Stimulated activated memory B cell treated with anti-CD40 and anti-IgM and Interleukin-4, amounts not matched to agents 10 μg/mL and 1 μg/mL and 100 μg/mL, for 72 hours (primary cell): ENCODE data around the gene DEFB121.
"Not testable (repeated sequence)": the region's sequence is repeated elsewhere in the genome, so short reads cannot be mapped to it uniquely, and the experiment has no call there.

Source experiments
- ATAC-seq: fragments of 150-1000 bp; cut with Tn5 transposase; 2 replicates; pipeline ENCODE4 v1.10.0; 2021
- H3K27ac Mint-ChIP-seq: one replicate; pipeline ENCODE4 v1.8.0; 2022; ENCODE audit warnings: mild to moderate bottlenecking, mixed read lengths
- H3K27me3 Mint-ChIP-seq: one replicate; pipeline ENCODE4 v1.8.0; 2022; ENCODE audit warnings: mixed read lengths
- H3K36me3 Mint-ChIP-seq: one replicate; pipeline ENCODE4 v1.8.0; 2022; ENCODE audit warnings: mixed read lengths
- H3K4me1 Mint-ChIP-seq: one replicate; pipeline ENCODE4 v1.8.0; 2022; ENCODE audit warnings: mixed read lengths
- H3K4me3 Mint-ChIP-seq: one replicate; pipeline ENCODE4 v1.8.0; 2022; ENCODE audit warnings: mild to moderate bottlenecking, moderate library complexity, mixed read lengths
- H3K9me3 Mint-ChIP-seq: one replicate; pipeline ENCODE4 v1.8.0; 2022; ENCODE audit warnings: mixed read lengths

Gene DEFB121, protein sequence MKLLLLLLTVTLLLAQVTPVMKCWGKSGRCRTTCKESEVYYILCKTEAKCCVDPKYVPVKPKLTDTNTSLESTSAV

DNA sequence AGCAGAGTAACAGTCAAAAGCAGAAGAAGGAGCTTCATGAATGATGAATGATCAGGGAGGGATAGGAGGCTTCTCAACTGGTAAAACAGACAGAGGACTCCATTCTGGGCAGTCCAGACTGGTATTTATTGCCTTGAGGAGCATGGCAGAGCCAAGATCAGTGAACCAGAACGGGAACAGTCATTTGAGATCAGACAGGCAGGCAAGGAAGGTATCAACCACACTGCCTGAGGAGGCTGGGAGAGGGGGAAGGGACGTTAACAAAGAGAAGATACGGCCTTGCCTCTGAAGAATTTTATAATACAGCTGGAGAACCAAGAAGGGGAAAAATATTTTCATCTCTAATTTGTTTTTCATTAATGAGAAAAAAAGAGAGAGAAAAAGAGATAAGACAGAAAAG is at the start of gene DEFB121:
Gene DEFB121 (minus strand): TSS at position 101 of the 400 bp plus-strand sequence. CDS start 63 bp downstream, at position 38.
- ATAC-seq = no peak
- no peaks in the 10 kb centered on the region for H3K36me3 Mint-ChIP-seq
- H3K9me3 Mint-ChIP-seq = peaks cover 2% of the 10 kb centered on the region
- no peaks in the 10 kb centered on the region for H3K27me3 Mint-ChIP-seq
- no peak within 1 kb of the TSS for H3K27ac Mint-ChIP-seq
- no peak within 1 kb of the TSS for H3K4me3 Mint-ChIP-seq
- no peaks in the 10 kb centered on the region for H3K4me1 Mint-ChIP-seq

DNA sequence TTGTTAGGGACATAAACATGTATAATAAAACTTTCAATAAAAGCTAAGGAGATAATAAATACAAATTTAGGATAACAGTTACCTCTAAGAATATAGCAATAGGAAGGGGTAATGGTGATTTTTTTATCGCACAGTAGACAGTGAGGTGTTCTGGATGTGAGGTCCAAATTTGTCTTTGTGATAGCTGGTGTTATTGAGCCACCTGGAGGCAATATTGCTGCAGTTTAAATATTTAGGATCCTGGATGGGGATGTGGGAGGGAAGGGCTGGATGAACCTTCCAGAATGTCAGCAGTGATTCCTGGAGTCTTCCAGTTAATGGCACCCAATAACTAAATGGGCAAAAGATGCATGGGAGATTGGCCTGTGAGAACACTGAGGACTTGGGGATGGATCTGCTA is 48.3 kb upstream of the DEFB121 start:
- no peaks in the 10 kb centered on the region for H3K4me1 Mint-ChIP-seq
- H3K9me3 Mint-ChIP-seq = no peaks in the 10 kb centered on the region
- H3K27me3 Mint-ChIP-seq = peaks cover 36% of the 10 kb centered on the region
- no peak overlapping the region for H3K4me3 Mint-ChIP-seq
- ATAC-seq = no peak
- no peaks in the 10 kb centered on the region for H3K36me3 Mint-ChIP-seq
- no peak overlapping the region for H3K27ac Mint-ChIP-seq

DNA sequence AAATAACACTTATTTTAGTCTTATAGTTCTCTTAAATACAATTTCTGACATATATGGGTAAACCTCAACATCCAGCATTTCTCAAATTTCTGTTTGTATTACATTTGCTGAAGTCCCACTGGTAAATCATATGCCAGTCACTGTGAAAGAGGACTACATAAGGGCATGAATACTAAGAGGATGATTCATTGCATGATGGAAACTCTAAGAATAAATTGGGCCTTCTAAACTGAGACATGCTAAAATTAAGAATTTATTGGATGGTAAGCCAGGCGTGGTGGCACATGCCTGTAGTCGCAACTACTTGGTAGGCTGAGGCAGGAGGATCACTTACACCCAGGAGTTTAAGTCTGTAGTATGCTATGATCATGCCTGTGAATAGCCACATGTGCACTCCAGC is 46.6 kb upstream of the DEFB121 start:
- Mint-ChIP-seq H3K4me3 (no peak overlapping the region), H3K4me1 (no peaks in the 10 kb centered on the region), H3K9me3 (peaks cover 4% of the 10 kb centered on the region), H3K36me3 (no peaks in the 10 kb centered on the region), H3K27me3 (peaks cover 54% of the 10 kb centered on the region), H3K27ac (no peak overlapping the region)
- no peak for ATAC-seq

DNA sequence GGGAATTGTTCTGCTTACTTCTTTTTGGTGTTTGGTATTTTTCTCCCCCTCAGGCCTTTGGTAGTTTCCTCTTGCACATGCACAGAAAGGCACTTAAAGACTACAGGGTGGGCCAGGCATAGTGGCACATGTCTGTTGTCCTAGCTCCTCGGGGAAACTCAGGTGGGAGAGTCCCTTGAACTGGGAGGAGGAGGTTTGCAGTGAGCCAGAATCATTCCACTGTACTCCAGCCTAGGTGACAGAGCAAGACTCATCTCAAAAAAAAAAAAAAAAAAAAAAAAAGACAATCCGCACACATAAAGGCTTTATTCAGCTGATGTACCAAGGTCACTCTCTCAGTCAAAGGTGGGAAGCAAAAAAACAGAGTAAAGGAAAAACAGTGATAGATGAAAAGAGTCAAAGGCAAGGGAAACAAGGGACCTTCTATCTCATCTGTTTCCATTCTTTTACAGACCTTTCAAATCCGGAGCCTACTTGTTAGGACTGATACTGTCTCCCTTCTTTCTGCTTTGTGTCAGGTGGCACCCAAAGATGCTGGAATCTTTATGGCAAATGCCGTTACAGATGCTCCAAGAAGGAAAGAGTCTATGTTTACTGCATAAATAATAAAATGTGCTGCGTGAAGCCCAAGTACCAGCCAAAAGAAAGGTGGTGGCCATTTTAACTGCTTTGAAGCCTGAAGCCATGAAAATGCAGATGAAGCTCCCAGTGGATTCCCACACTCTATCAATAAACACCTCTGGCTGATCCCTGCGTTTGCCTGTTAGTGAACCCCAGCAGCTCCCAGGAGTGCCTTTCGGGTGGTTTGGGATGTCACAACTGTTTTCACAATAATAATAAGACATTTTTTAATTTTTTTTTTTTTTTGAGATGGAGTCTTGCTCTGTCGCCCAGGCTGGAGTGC is 43.7 kb upstream of the DEFB121 start:
- H3K9me3 Mint-ChIP-seq = peaks cover 4% of the 10 kb centered on the region
- H3K27ac Mint-ChIP-seq = no peak overlapping the region
- ATAC-seq = no peak
- H3K4me3 Mint-ChIP-seq = no peak overlapping the region
- no peaks in the 10 kb centered on the region for H3K36me3 Mint-ChIP-seq
- peaks cover 48% of the 10 kb centered on the region for H3K27me3 Mint-ChIP-seq
- H3K4me1 Mint-ChIP-seq = no peaks in the 10 kb centered on the region

DNA sequence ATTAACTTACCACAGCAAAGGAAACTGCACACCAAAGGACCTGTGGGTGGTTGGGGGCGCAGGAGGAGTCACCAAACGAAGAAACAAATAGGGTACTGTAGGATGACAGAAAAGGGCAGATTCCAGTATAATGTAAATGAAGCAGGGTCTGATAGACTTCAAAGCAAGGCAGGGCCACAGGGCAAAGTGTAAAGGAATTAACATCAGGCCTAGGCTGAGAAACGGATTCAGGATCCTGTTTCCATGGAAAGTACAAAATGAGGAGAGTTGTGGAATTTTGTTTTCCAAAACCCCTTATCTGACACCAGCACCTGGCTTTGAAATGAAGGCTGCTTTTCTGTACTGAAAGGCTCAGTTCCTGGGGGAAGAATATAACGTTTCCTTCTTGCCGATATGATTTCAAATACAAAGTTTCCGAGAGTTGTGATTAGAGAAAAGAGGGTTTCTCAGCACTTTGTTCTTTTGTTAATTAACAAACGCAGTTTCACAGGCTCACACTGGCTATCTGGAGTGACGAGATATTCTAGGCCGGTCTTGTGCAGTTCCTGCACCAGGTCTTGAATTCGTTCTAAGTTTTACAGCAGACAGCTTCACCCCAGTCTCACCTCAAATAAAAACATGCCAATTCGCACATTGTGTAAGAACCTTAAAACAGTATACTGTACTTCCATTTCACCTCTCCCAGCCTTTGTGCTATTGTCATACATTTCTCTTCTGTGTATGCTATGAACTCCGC is 40.2 kb upstream of the DEFB121 start:
- ATAC-seq = no peak
- no peaks in the 10 kb centered on the region for H3K4me1 Mint-ChIP-seq
- no peak overlapping the region for H3K4me3 Mint-ChIP-seq
- H3K27ac Mint-ChIP-seq = no peak overlapping the region
- H3K9me3 Mint-ChIP-seq = peaks cover 4% of the 10 kb centered on the region
- H3K36me3 Mint-ChIP-seq = no peaks in the 10 kb centered on the region
- peaks cover 39% of the 10 kb centered on the region for H3K27me3 Mint-ChIP-seq

DNA sequence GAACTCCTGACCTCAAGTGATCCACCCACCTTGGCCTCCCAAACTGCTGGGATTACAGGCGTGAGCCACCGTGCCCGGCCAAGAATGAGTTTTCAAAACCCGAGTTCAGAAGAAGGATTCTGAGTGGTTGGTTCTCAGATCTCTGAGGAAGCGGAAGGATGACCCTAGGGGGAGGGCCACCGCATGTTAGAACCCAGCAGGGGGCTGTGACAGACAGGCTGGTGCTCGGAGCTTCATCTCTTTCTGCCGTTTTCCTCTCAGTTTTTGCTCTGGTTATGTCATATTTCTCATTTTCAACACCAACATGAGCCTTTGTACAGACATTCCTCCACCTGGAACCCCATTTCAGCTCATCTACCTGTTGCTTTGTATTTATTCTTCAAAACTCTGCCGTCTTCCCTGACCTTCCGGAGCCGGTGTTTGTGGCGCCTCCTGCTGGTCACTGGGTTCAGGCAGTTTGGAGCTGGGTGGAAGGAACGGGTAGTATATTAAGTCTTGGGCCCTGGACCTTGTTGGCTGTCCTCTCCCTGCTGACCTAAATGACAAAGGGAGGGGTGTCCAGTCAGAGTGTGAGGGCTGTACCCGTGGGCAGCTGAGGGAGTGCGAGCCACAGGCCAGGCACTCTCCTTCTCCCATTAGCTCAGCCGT is 34.1 kb upstream of the DEFB121 start, which contains the start of gene DEFB123:
Gene DEFB123 (plus strand): TSS at position 621 of the 648 bp plus-strand sequence. CDS start 67 bp downstream, outside the sequence.
- ATAC-seq = no peak
- Mint-ChIP-seq H3K4me3 (no peak within 1 kb of the TSS), H3K4me1 (no peaks in the 10 kb centered on the region), H3K27me3 (peaks cover 30% of the 10 kb centered on the region), H3K36me3 (no peaks in the 10 kb centered on the region), H3K27ac (no peak within 1 kb of the TSS), H3K9me3 (no peaks in the 10 kb centered on the region)

DNA sequence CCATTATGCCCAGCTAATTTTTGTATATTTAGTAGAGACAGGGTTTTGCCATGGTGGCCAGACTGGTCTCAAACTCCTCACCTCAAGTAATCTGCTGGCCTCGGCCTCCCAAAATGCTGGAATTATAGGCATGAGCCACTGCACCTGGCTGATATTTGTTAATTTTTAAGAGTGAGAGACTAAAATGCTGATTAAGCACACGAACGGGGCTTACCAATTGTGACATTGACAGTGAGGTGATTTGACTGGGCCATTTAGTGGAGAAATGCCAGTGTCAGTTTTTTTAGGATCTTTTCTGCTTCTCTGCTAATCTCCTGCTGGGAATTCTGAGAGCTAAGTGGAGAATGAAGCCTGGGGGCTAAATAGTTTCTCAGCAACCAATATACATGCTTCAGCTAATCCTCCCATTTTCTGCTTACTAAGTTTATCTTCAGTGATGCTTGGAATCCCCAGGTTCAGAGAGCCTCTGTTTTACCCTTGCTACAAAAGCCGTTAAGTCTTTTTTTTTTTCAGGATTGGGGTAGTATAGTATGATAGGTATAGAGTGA is 24.6 kb upstream of the DEFB121 start:
- Mint-ChIP-seq H3K4me1 (no peaks in the 10 kb centered on the region), H3K4me3 (no peak overlapping the region), H3K9me3 (peaks cover 5% of the 10 kb centered on the region), H3K27ac (no peak overlapping the region), H3K27me3 (peaks cover 17% of the 10 kb centered on the region), H3K36me3 (no peaks in the 10 kb centered on the region)
- ATAC-seq = no peak

DNA sequence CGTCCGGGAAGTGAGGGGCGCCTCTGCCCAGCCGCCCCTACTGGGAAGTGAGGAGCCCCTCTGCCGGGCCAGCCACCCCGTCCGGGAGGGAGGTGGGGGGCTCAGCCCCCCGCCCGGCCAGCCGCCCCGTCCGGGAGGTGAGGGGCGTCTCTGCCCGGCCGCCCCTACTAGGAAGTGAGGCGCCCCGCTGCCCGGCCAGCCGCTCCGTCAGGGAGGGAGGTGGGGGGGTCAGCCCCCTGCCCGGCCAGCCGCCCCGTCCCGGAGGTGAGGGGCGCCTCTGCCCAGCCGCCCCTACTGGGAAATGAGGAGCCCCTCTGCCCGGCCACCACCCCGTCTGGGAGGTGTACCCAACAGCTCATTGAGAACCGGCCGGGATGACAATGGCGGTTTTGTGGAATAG is 21.6 kb upstream of the DEFB121 start:
- not testable (repeated sequence) for ATAC-seq, H3K36me3 Mint-ChIP-seq, H3K4me3 Mint-ChIP-seq, H3K9me3 Mint-ChIP-seq, H3K4me1 Mint-ChIP-seq, H3K27ac Mint-ChIP-seq, H3K27me3 Mint-ChIP-seq

DNA sequence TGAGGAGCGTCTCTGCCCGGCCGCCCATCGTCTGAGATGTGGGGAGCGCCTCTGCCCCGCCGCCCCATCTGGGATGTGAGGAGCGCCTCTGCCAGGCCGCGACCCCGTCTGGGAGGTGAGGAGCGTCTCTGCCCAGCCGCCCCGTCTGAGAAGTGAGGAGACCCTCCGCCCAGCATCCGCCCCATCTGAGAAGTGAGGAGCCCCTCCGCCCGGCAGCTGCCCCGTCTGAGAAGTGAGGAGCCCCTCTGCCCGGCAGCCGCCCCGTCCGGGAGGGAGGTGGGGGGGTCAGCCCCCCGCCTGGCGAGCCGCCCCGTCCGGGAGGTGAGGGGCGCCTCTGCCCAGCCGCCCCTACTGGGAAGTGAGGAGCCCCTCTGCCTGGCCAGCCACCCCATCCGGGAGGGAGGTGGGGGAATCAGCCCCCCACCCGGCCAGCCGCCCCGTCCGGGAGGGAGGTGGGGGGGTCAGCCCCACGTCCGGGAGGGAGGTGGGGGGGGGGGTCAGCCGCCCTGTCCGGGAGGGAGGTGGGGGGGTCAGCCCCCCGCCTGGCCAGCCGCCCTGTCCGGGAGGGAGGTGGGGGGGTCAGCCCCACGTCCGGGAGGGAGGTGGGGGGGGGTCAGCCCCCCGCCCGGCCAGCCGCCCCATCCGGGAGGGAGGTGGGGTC is 21.0 kb upstream of the DEFB121 start:
- not testable (repeated sequence) for ATAC-seq, H3K27ac Mint-ChIP-seq, H3K4me1 Mint-ChIP-seq, H3K36me3 Mint-ChIP-seq, H3K9me3 Mint-ChIP-seq, H3K27me3 Mint-ChIP-seq, H3K4me3 Mint-ChIP-seq

DNA sequence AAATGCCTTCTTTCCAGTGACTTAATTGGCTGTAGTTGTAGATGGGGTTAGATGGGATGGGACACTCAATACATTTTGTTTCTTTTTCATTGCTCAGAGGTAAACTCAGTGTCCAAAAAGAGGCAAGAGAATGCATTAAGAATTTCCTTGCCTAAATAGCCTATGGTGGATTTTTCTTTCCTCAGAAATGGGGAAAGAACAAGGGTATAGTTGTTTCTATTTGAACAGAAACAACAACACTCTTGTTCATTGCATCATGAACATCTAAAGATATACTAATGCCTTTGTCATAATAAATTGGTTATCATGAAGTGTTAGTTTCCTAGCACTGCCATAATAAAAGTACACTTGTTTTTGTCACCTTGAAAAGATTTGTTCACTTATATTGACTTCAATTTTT is 19.8 kb upstream of the DEFB121 start:
- H3K9me3 Mint-ChIP-seq = peaks cover 5% of the 10 kb centered on the region
- H3K27ac Mint-ChIP-seq = no peak overlapping the region
- no peak for ATAC-seq
- H3K27me3 Mint-ChIP-seq = no peaks in the 10 kb centered on the region
- H3K4me1 Mint-ChIP-seq = no peaks in the 10 kb centered on the region
- H3K36me3 Mint-ChIP-seq = no peaks in the 10 kb centered on the region
- H3K4me3 Mint-ChIP-seq = no peak overlapping the region

DNA sequence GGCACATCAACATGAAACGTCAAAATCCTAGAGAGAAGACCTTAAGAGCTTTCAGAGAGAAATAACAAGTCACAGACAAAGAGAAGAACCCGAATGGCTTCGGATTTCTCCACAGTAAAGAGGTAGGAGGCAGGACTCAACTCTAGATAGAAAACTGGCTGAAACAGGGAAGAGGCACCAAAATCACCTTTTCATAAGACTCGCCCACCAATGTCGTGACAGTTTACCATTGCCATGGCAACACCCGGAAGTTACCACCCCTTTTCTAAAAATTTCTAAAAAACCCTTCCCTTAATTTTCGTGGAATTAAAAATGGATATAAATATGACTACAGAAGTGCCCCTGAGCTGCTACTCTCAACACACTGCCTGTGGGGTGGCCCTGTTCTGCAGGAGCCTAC is 12.3 kb upstream of the DEFB121 start:
- Mint-ChIP-seq H3K4me3 (no peak overlapping the region), H3K27ac (no peak overlapping the region), H3K9me3 (peaks cover 13% of the 10 kb centered on the region), H3K4me1 (no peaks in the 10 kb centered on the region), H3K36me3 (no peaks in the 10 kb centered on the region), H3K27me3 (peaks cover 25% of the 10 kb centered on the region)
- no peak for ATAC-seq

DNA sequence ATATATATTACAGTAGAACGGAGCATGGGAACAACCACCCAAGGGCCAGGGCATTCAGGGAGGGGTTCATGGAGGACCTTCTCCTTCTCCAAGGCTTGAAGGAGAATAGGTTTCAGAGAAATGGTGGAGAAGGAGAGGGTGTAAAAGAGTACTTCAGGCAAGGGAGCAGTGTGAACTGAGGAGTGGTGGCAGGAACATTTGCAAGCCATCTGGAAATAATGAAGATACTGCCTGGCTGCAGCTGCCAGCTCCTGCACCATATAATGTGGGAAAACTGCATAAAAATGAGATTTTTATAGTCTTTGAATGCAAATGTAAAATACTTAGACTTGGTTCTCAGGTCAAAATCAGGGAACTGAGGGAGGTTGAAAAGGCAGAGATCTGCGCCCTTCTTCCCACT is 9.6 kb upstream of the DEFB121 start:
- peaks cover 13% of the 10 kb centered on the region for H3K9me3 Mint-ChIP-seq
- ATAC-seq = no peak

DNA sequence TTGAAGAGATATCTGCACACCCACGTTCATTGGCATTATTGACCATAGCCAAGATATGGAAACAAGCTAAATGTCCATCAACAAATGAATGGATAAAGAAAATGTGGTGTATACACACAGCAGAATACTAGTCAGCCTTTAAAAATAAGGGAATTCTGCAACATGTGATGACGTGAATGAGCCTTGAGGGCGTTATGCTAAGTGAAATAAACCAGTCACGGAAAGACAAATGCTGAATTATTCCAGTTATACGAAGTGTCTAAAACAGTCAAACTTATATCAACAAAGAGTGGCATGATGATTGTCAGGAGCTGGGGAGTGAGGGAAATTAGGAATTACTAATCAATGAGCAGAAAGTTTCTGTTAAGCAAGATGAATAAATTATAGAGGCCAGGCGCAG is 8.4 kb upstream of the DEFB121 start:
- Mint-ChIP-seq H3K9me3 (peaks cover 12% of the 10 kb centered on the region), H3K4me3 (no peak overlapping the region), H3K4me1 (no peaks in the 10 kb centered on the region), H3K36me3 (no peaks in the 10 kb centered on the region), H3K27me3 (peaks cover 27% of the 10 kb centered on the region), H3K27ac (no peak overlapping the region)
- ATAC-seq = no peak

More for the DNA sequence above, 9.6 kb upstream of the DEFB121 start:
- no peak overlapping the region for H3K27ac Mint-ChIP-seq
- no peak overlapping the region for H3K4me3 Mint-ChIP-seq
- no peaks in the 10 kb centered on the region for H3K36me3 Mint-ChIP-seq
- H3K27me3 Mint-ChIP-seq = peaks cover 27% of the 10 kb centered on the region
- no peaks in the 10 kb centered on the region for H3K4me1 Mint-ChIP-seq

DNA sequence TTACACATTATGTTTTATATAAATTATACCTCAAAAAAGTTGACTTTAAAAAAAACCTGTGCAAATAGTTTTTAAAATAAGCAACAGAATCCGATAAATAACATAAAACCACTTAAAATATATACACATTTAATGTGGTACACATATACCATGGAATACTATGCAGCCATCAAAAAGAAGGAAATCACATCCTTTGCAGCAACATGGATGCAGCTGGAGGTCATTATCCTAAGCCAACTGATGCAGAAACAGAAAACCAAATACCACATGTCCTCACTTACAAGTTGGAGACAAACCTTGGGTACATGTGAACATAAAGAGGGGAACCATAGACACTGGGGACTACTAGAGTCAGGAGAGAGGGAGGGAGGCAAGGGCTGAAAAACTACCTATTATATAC is 4.0 kb upstream of the DEFB121 start:
- Mint-ChIP-seq H3K9me3 (peaks cover 2% of the 10 kb centered on the region), H3K27ac (no peak overlapping the region), H3K4me3 (no peak overlapping the region), H3K27me3 (peaks cover 17% of the 10 kb centered on the region), H3K36me3 (no peaks in the 10 kb centered on the region), H3K4me1 (no peaks in the 10 kb centered on the region)
- no peak for ATAC-seq

DNA sequence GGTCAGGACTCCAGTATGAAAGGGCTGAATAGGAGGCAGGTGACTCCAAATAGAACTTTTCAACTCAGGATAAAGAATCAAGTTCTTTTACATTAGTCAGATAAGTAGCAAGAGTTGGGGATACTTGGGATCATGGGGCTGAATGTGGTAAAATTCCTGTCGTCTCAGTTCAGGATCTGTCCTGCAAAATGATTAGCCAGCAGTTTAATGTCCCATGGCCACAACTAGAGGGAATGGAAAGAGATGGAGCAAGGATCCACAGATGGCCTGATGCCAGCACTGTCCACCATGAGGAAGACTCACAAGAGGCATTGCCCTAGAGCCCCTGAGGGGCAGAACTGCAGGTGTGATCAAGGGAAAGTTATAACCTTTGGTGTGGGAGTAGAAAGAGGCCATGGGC is 2.1 kb downstream of the DEFB121 start:
- Mint-ChIP-seq H3K4me1 (no peaks in the 10 kb centered on the region), H3K36me3 (no peaks in the 10 kb centered on the region), H3K27me3 (no peaks in the 10 kb centered on the region), H3K4me3 (no peak overlapping the region), H3K9me3 (no peaks in the 10 kb centered on the region), H3K27ac (no peak overlapping the region)
- no peak for ATAC-seq
